IMR-90 (cell line): ENCODE measurements around the gene IGF2R. TPM values are rescaled to one million over a fixed set of nuclear protein-coding genes. Genes with fewer than 3 reads are reported as not detected.
A peak's percentile ranks its signal among the peaks of the same experiment; 100 is the strongest.

Experiments used
- ATAC-seq: fragments of 200-7000 bp; cut with Tn5 transposase; 2 replicates; pipeline ENCODE4 v1.9.1; 2020; ENCODE audit warnings: low read depth, mild to moderate bottlenecking, moderate library complexity
- BruUV-seq: library from RNA; stranded (reverse); fragments of 400-500 nt; replicated peaks from 2 replicates; lab custom pipeline; 2021; lab: Mats Ljungman, UMichigan
- CTCF ChIA-PET: fragments of 300-600 bp; formaldehyde crosslinking; extraction: SDS; loops from one replicate; lab custom pipeline; 2021; ENCODE audit warnings: antibody characterized with exemption; lab: Yijun Ruan, JAX
- POLR2A ChIA-PET: fragments of 300-600 bp; sonication (Branson Sonifier 250); formaldehyde crosslinking; loops from one replicate; lab custom pipeline; 2022; ENCODE audit warnings: antibody characterized with exemption; ENCODE audit not compliant: unreplicated experiment; lab: Charles Lee
- DNase-seq: peaks from one replicate; pipeline ENCODE4 v3.0.0; 2013
- H2AFZ ChIP-seq: replicated peaks from 2 replicates; pipeline ENCODE3; 2013; ENCODE audit warnings: low read length, mild to moderate bottlenecking; ENCODE audit not compliant: poor library complexity
- H2AK5ac ChIP-seq: 2 replicates; pipeline ENCODE4 v1.6.1; 2013; ENCODE audit warnings: low read depth, low read length, inconsistent platforms
- H2AK9ac ChIP-seq: replicated peaks from 2 replicates; pipeline ENCODE3; 2013; ENCODE audit warnings: mild to moderate bottlenecking, low read depth, low read length, moderate library complexity; ENCODE audit not compliant: poor library complexity
- H2BK120ac ChIP-seq: 2 replicates; pipeline ENCODE4 v1.6.1; 2013; ENCODE audit warnings: low read depth, low read length, inconsistent platforms
- H2BK15ac ChIP-seq: 3 replicates; pipeline ENCODE4 v1.6.1; 2013; ENCODE audit warnings: low read depth, low read length, inconsistent platforms
- H2BK20ac ChIP-seq: 2 replicates; pipeline ENCODE4 v1.6.1; 2013; ENCODE audit warnings: low read depth, mild to moderate bottlenecking, inconsistent platforms, low read length, moderate library complexity
- H2BK5ac ChIP-seq: 2 replicates; pipeline ENCODE4 v1.6.1; 2013; ENCODE audit warnings: mild to moderate bottlenecking, low read depth, low read length, inconsistent platforms; ENCODE audit not compliant: poor library complexity, severe bottlenecking
- H3K14ac ChIP-seq: replicated peaks from 2 replicates; pipeline ENCODE4 v1.6.1; 2013; ENCODE audit warnings: low read depth, low read length, inconsistent platforms
- H3K18ac ChIP-seq: 2 replicates; pipeline ENCODE4 v1.6.1; 2013; ENCODE audit warnings: low read depth, low read length, control low read depth
- H3K23ac ChIP-seq: 2 replicates; pipeline ENCODE4 v1.6.1; 2013; ENCODE audit warnings: low read depth, low read length, inconsistent platforms
- H3K27ac ChIP-seq: 2 replicates; pipeline ENCODE4 v1.5.1; 2013; ENCODE audit warnings: mild to moderate bottlenecking, control low read depth, low read length; ENCODE audit not compliant: insufficient read depth
- H3K27me3 ChIP-seq: 2 replicates; pipeline ENCODE4 v1.6.1; 2013; ENCODE audit warnings: low read length; ENCODE audit not compliant: control insufficient read depth, insufficient read depth
- H3K36me3 ChIP-seq: 2 replicates; pipeline ENCODE4 v1.6.1; 2013; ENCODE audit warnings: low read length, mixed read lengths; ENCODE audit not compliant: control insufficient read depth, insufficient read depth
- H3K4ac ChIP-seq: 2 replicates; pipeline ENCODE4 v1.6.1; 2013; ENCODE audit warnings: low read depth, low read length, inconsistent platforms
- H3K4me1 ChIP-seq: 2 replicates; pipeline ENCODE4 v1.6.1; 2013; ENCODE audit warnings: low read length, mixed read lengths; ENCODE audit not compliant: control insufficient read depth, insufficient read depth
- H3K4me2 ChIP-seq: 2 replicates; pipeline ENCODE4 v1.6.1; 2013; ENCODE audit warnings: low read depth, mild to moderate bottlenecking, control low read depth, low read length, moderate library complexity
- H3K4me3 ChIP-seq: 2 replicates; pipeline ENCODE4 v1.5.1; 2013; ENCODE audit warnings: low read depth, mild to moderate bottlenecking, control low read depth, low read length, moderate library complexity; ENCODE audit not compliant: insufficient read depth
- H3K56ac ChIP-seq: 2 replicates; pipeline ENCODE4 v1.6.1; 2013; ENCODE audit warnings: low read length, inconsistent platforms; ENCODE audit not compliant: insufficient read depth; ENCODE audit errors: extremely low read depth
- H3K79me1 ChIP-seq, 2 experiments: 2 replicates each; pipeline ENCODE4 v1.6.1; 2013; ENCODE audit warnings: low read length in 2 of 2, inconsistent platforms in 1 of 2, low read depth in 1 of 2
- H3K9ac ChIP-seq: 2 replicates; pipeline ENCODE4 v1.6.1; 2013; ENCODE audit warnings: low read depth, low read length, control low read depth
- H3K9me1 ChIP-seq: 2 replicates; pipeline ENCODE4 v1.6.1; 2013; ENCODE audit warnings: low read length, inconsistent platforms; ENCODE audit not compliant: insufficient read depth
- H3K9me3 ChIP-seq: 2 replicates; pipeline ENCODE4 v1.6.1; 2013; ENCODE audit warnings: low read length; ENCODE audit not compliant: control insufficient read depth, insufficient read depth
- H4K20me1 ChIP-seq: 2 replicates; pipeline ENCODE4 v1.6.1; 2013; ENCODE audit warnings: low read length, inconsistent platforms; ENCODE audit not compliant: insufficient read depth
- H4K5ac ChIP-seq: 2 replicates; pipeline ENCODE4 v1.6.1; 2013; ENCODE audit warnings: mild to moderate bottlenecking, low read depth, low read length, control low read depth
- H4K8ac ChIP-seq, 2 experiments: 2 replicates each; pipeline ENCODE4 v1.6.1; 2013; ENCODE audit warnings: low read depth in 2 of 2, low read length in 2 of 2, control low read depth in 1 of 2, inconsistent platforms in 1 of 2
- H4K91ac ChIP-seq: 2 replicates; pipeline ENCODE4 v1.6.1; 2013; ENCODE audit warnings: low read depth, low read length, inconsistent platforms; ENCODE audit not compliant: insufficient read depth
- CEBPB ChIP-seq: IDR thresholded peaks from 2 replicates; pipeline ENCODE4 v1.6.1; 2012; ENCODE audit warnings: low read depth, low read length, improper control_type of control experiment
- CTCF ChIP-seq: conservative IDR thresholded peaks from 2 replicates; pipeline ENCODE4 v1.5.1; 2012; ENCODE audit warnings: mild to moderate bottlenecking, low read depth, low read length, improper control_type of control experiment
- ELK1 ChIP-seq: fragments of 150-350 bp; IDR thresholded peaks from 2 replicates; pipeline ENCODE4 v1.6.1; 2016; ENCODE audit warnings: low read depth, mild to moderate bottlenecking, low read length, moderate library complexity, borderline replicate concordance
- FOS ChIP-seq: fragments of 150-350 bp; IDR thresholded peaks from 2 replicates; pipeline ENCODE4 v1.6.1; 2016; ENCODE audit warnings: low read depth, low read length
- RAD21 ChIP-seq: IDR thresholded peaks from 2 replicates; pipeline ENCODE4 v1.6.1; 2012; ENCODE audit warnings: low read length, improper control_type of control experiment
- RCOR1 ChIP-seq: IDR thresholded peaks from 2 replicates; pipeline ENCODE4 v1.6.1; 2012; ENCODE audit warnings: mild to moderate bottlenecking, low read length, improper control_type of control experiment; ENCODE audit not compliant: insufficient replicate concordance
- WGBS, 2 experiments: methylation state at CpG; one replicate each; pipeline versions ENCODE4 v1.1.5 to v1.1.7; 2013; ENCODE audit warnings: missing lambda C conversion rate in 2 of 2; ENCODE audit not compliant: insufficient read length in 1 of 2; ENCODE audit errors: extremely low coverage in 2 of 2; 5-methylcytosine and 5-hydroxymethylcytosine counted together
- dilution Hi-C: fragments of 300-500 bp; cut with HindIII; formaldehyde crosslinking; loops from one replicate; pipeline ENCODE4 v1.14.3; 2018; ENCODE audit warnings: low sequenced_read_pairs; ENCODE audit not compliant: unreplicated experiment
- in situ Hi-C: fragments of 300-500 bp; cut with MboI; formaldehyde crosslinking; loops from 3 replicates; pipeline ENCODE4 v1.14.3; 2019; ENCODE audit warnings: low sequenced_read_pairs, inconsistent platforms, mixed read lengths
- intact Hi-C: fragments of 100-400 bp; cut with micrococcal nuclease; formaldehyde crosslinking; loops from 2 replicates; pipeline ENCODE4 v1.10.0; 2022
- polyA plus RNA-seq, 3 experiments: library from polyadenylated mRNA; depleted of rRNA; stranded (reverse); fragments of >200 nt; gene quantifications; 2 replicates each; pipeline ENCODE4 v1.2.3, GENCODE V29; 2012; ENCODE audit warnings: low replicate concordance in 1 of 3
- total RNA-seq: library from RNA; depleted of rRNA; stranded (reverse); fragments of >200 nt; gene quantifications from 2 replicates; pipeline ENCODE4 v1.2.3, GENCODE V29; 2012

IGF2R gene
- total and polyA plus RNA-seq, 2 of the 4 experiments (the other 2 are of a cell fraction), result 33.2 to 41.4 TPM

- Histone ChIP-seq H3K9ac (no peak overlapping the region), H3K4me3 (no peak overlapping the region), H2BK20ac (no peak overlapping the region), H2BK15ac (no peak overlapping the region), H4K8ac (no peak overlapping the region), H3K56ac (no peak overlapping the region), H4K20me1 (0 out of 2 replicates have a peak, but pooled peaks cover 6% of the 10 kb centered on the region), H4K5ac (no peak overlapping the region), H2AK5ac (no peak overlapping the region), H3K18ac (no peak overlapping the region), H3K36me3 (peaks cover 46% of the 10 kb centered on the region), H3K79me1 (peaks cover 0 to 42% of the 10 kb centered on the region in 2 experiments; a peak in 3 of 4 replicates), H3K9me1 (peaks cover 18% of the 10 kb centered on the region), H2AFZ (no peak overlapping the region), H4K91ac (no peak overlapping the region), H3K27ac (no peak overlapping the region), H3K9me3 (no peaks in the 10 kb centered on the region), H3K27me3 (no peaks in the 10 kb centered on the region), H3K4ac (no peak overlapping the region), H2BK5ac (no peak overlapping the region), H3K4me2 (no peak overlapping the region), H3K4me1 (peaks cover 5% of the 10 kb centered on the region), H3K14ac (no peak overlapping the region), H3K23ac (no peak overlapping the region), H2BK120ac (no peak overlapping the region), H2AK9ac (no peak overlapping the region)
- no CpG with 5 or more reads among the region's 6 CpGs for WGBS, 2 experiments
- TF ChIP-seq FOS, result no peak
- TF ChIP-seq CEBPB, result no peak
- TF ChIP-seq CTCF, result 0 out of 2 replicates have a peak, but pooled peaks have one; percentile 19
- TF ChIP-seq RCOR1, result no peak
- TF ChIP-seq RAD21, result 0 out of 2 replicates have a peak, but pooled peaks have one; percentile 19
- TF ChIP-seq ELK1, result no peak
- BruUV-seq, result no TSS peak
- in situ Hi-C loops, result loop anchor here (10.0 kb wide), 1 partner anchor 177 kb away; no protein-coding TSS in a partner anchor
- POLR2A ChIA-PET, result interaction anchor here (0.6 kb wide), 1 partner anchor 353 kb away, joined by 3 read pairs; no protein-coding TSS in a partner anchor
- intact Hi-C loops, result no loop called here
- ATAC-seq, result peak; percentile 32
- CTCF ChIA-PET, result interaction anchor here (1.0 kb wide), 1 partner anchor 47 kb away, joined by 3 read pairs; no protein-coding TSS in a partner anchor
- dilution Hi-C loops, result no loop called here
- DNase-seq, result peak; percentile 70
These were observed 72.7 kb downstream of the IGF2R start for GRCh38 chr6:160041608-160042007.
